Endothelial cell (in vitro differentiated cells): ENCODE measurements around the gene CCDC24. TPM values are rescaled to one million over a fixed set of nuclear protein-coding genes. Genes with fewer than 3 reads are reported as not detected.

Experiments
- DNase-seq: peaks from one replicate; pipeline ENCODE4 v3.0.0; 2021; ENCODE audit warnings: low spot score
- H3K27ac Mint-ChIP-seq: one replicate; pipeline ENCODE4 v1.8.0; 2021; ENCODE audit warnings: mixed read lengths, inconsistent platforms; ENCODE audit not compliant: unreplicated experiment
- H3K27me3 Mint-ChIP-seq: one replicate; pipeline ENCODE4 v1.8.0; 2021; ENCODE audit warnings: mild to moderate bottlenecking, moderate library complexity, mixed read lengths, inconsistent platforms; ENCODE audit not compliant: unreplicated experiment
- H3K36me3 Mint-ChIP-seq: one replicate; pipeline ENCODE4 v1.8.0; 2021; ENCODE audit warnings: mild to moderate bottlenecking, low read depth, mixed read lengths, inconsistent platforms; ENCODE audit not compliant: unreplicated experiment
- H3K4me1 Mint-ChIP-seq: one replicate; pipeline ENCODE4 v1.8.0; 2021; ENCODE audit warnings: mild to moderate bottlenecking, mixed read lengths, inconsistent platforms; ENCODE audit not compliant: unreplicated experiment
- H3K4me3 Mint-ChIP-seq: one replicate; pipeline ENCODE4 v1.8.0; 2021; ENCODE audit warnings: mild to moderate bottlenecking, mixed read lengths, inconsistent platforms; ENCODE audit not compliant: unreplicated experiment
- H3K9me3 Mint-ChIP-seq: one replicate; pipeline ENCODE4 v1.8.0; 2021; ENCODE audit warnings: mixed read lengths, inconsistent platforms; ENCODE audit not compliant: unreplicated experiment
- CTCF ChIP-seq: fragments of 200-600 bp; sonication (generic); IDR thresholded peaks from one replicate; pipeline ENCODE4 v1.5.0; 2021; ENCODE audit warnings: antibody characterized with exemption; ENCODE audit not compliant: unreplicated experiment
- total RNA-seq: library from RNA; stranded (reverse); fragmentation: NEBNext Ultra II Directional; extraction: Animal tissue kit (Norgen Biotek cat#: 25700); gene quantifications from one replicate; pipeline ENCODE4 v1.2.1, GENCODE V29; 2021; ENCODE audit not compliant: unreplicated experiment

CCDC24 gene
- total RNA-seq, 1 donor from 2014 or later: 4.2 TPM

GRCh38 chr1:43977376-43978263 lies 13.8 kb upstream of the CCDC24 start:
- no peak for TF ChIP-seq CTCF
- peaks cover 41% of the 10 kb centered on the region for H3K4me1 Mint-ChIP-seq
- peaks cover 30% of the 10 kb centered on the region for H3K36me3 Mint-ChIP-seq
- H3K9me3 Mint-ChIP-seq: no peaks in the 10 kb centered on the region
- peak overlapping the region; percentile 27 for H3K27ac Mint-ChIP-seq
- H3K27me3 Mint-ChIP-seq: peaks cover 32% of the 10 kb centered on the region
- peak overlapping the region; percentile 63 for H3K4me3 Mint-ChIP-seq
- DNase-seq: no peak

DNA sequence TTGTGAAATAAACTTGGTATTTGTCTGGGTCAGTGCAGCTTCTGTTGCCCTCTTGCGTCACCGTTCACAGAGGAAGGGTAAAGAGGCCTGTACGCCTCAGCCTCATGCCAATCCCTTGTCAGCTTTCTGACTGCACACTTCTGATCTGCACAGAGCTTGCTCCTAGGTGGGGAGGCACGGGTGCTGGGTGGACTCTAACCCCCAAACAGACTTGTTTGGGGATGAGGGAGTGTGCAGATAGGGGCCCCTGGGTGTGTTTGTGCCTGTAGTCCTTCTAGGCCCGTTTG lies 13.2 kb upstream of the CCDC24 start:
- H3K27ac Mint-ChIP-seq: no peak overlapping the region
- no peaks in the 10 kb centered on the region for H3K9me3 Mint-ChIP-seq
- peaks cover 33% of the 10 kb centered on the region for H3K36me3 Mint-ChIP-seq
- H3K4me1 Mint-ChIP-seq: peaks cover 43% of the 10 kb centered on the region
- DNase-seq: no peak
- H3K4me3 Mint-ChIP-seq: peak overlapping the region; percentile 93
- no peak for TF ChIP-seq CTCF
- peaks cover 33% of the 10 kb centered on the region for H3K27me3 Mint-ChIP-seq

DNA sequence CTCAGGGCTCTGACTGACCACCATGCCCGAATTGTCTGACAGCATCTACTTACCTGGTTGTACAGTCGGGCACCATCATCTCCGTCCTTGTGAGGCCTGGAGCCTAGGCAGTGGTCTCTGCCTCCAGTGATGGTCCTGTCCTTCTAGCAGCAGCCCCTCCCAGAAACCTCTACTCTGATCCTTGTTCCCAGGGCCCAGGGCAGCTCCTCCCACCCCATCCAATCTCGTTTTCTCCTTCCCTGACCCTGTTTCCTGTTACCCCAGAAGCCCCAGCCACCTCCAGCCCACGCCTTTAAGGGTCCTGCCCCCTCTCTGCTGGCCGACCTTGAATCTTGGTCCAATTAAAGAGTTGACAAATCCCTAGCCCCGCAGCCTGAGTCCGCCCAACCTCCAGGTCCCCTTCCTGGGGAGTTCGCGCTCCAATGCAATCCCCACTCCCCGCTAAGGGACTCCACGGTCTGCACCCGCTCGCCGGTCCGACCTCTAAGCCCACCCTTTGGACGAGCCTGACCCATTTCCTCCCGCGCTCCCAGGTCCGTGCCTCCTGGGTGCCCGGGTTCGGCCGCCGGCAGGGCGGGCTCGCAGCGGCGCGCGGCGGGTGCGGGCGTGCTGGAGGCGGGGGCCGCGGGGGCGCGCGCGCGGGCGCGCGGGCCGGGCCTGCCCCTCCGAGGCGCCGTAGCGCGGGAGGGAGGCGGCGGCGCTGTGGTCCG lies 12.7 kb upstream of the CCDC24 start, which contains the start of gene B4GALT2:
B4GALT2 (plus strand) TSS at position 660 of the 710 bp plus-strand sequence. CDS start 1,951 bp downstream, outside the sequence.
- H3K9me3 Mint-ChIP-seq: no peaks in the 10 kb centered on the region
- peak; percentile 38 for DNase-seq
- peak within 1 kb of the TSS; percentile 94 for H3K4me3 Mint-ChIP-seq
- peaks cover 35% of the 10 kb centered on the region for H3K27me3 Mint-ChIP-seq
- no peak within 1 kb of the TSS for H3K27ac Mint-ChIP-seq
- TF ChIP-seq CTCF: no peak
- peaks cover 37% of the 10 kb centered on the region for H3K36me3 Mint-ChIP-seq
- H3K4me1 Mint-ChIP-seq: peaks cover 40% of the 10 kb centered on the region

- TF ChIP-seq CTCF: no peak
- peaks cover 33% of the 10 kb centered on the region for H3K36me3 Mint-ChIP-seq
- H3K4me1 Mint-ChIP-seq: peaks cover 35% of the 10 kb centered on the region
- no peak overlapping the region for H3K4me3 Mint-ChIP-seq
- H3K9me3 Mint-ChIP-seq: no peaks in the 10 kb centered on the region
- H3K27me3 Mint-ChIP-seq: peaks cover 33% of the 10 kb centered on the region
- no peak overlapping the region for H3K27ac Mint-ChIP-seq
- DNase-seq: no peak
Measured at GRCh38 chr1:43979261-43979527, 12.2 kb upstream of the CCDC24 start.
